22Rv1 (cell line): ENCODE data around the gene MINDY2.

Experiments
- CTCF ChIP-seq: fragments of 450-650 bp; IDR thresholded peaks from 2 replicates; pipeline ENCODE4 v1.5.1; 2017; ENCODE audit warnings: mild to moderate bottlenecking
- ZFX ChIP-seq: fragments of 450-650 bp; IDR thresholded peaks from 2 replicates; pipeline ENCODE4 v1.6.1; 2017; ENCODE audit warnings: antibody characterized with exemption, borderline replicate concordance

DNA sequence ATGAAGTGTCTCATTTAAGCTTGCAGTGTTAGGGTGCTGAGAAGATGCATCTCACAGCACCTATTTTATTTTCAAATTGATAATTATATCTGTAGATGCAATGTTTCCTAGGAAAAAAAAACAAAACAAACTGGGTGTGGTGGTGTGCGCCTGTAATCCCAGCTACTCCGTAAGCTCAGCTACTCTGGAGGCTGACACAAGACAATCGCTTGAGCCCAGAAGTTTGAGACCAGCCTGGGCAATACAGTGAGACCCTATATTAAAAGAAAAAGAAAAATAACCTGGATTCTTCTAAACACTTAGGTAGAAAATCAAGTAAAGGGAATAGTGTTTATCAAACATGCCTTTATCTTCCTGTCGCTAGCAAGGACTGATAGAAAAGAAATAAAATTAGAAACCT is 1.9 kb downstream of the MINDY2 start:
- TF ChIP-seq CTCF, result no peak
- TF ChIP-seq ZFX, result no peak
